ENCODE results near the gene PIGU.
"Not testable (repeated sequence)": the region's sequence is repeated elsewhere in the genome, so short reads cannot be mapped to it uniquely, and the experiment has no call there.

PIGU gene

GRCh38 chr20:34622821-34623451 is 54.0 kb downstream of the PIGU start:
- H3K27ac Mint-ChIP-seq, result peak overlapping the region; percentile 52
- H3K36me3 Mint-ChIP-seq (ENCODE audit: low read depth), result peaks cover 58% of the 10 kb centered on the region
- H3K4me3 Mint-ChIP-seq, result no peak overlapping the region
- H3K9me3 Mint-ChIP-seq, result peaks cover 3% of the 10 kb centered on the region
- DNase-seq, result no peak
- no peak for TF ChIP-seq CTCF (IDR thresholded peaks at IDR 0.05)
- H3K4me1 Mint-ChIP-seq, result peaks cover 16% of the 10 kb centered on the region
- H3K27me3 Mint-ChIP-seq (ENCODE audit: low read depth, poor library complexity), result no peaks in the 10 kb centered on the region

- H3K27ac Mint-ChIP-seq, result no peak overlapping the region
- no peaks in the 10 kb centered on the region for H3K27me3 Mint-ChIP-seq (ENCODE audit: low read depth, poor library complexity)
- no peak overlapping the region for H3K4me3 Mint-ChIP-seq
- H3K36me3 Mint-ChIP-seq (ENCODE audit: low read depth), result peaks cover 71% of the 10 kb centered on the region
- no peak for TF ChIP-seq CTCF (IDR thresholded peaks at IDR 0.05)
- no peak for DNase-seq
- H3K4me1 Mint-ChIP-seq, result peaks cover 9% of the 10 kb centered on the region
- H3K9me3 Mint-ChIP-seq, result peaks cover 10% of the 10 kb centered on the region
These were observed 55.2 kb downstream of the PIGU start for GRCh38 chr20:34621383-34622367.

- no peak overlapping the region for H3K27ac Mint-ChIP-seq
- no peaks in the 10 kb centered on the region for H3K27me3 Mint-ChIP-seq (ENCODE audit: low read depth, poor library complexity)
- H3K4me1 Mint-ChIP-seq, result peaks cover 9% of the 10 kb centered on the region
- DNase-seq, result no peak
- H3K9me3 Mint-ChIP-seq, result peaks cover 10% of the 10 kb centered on the region
- peaks cover 77% of the 10 kb centered on the region for H3K36me3 Mint-ChIP-seq (ENCODE audit: low read depth)
- no peak overlapping the region for H3K4me3 Mint-ChIP-seq
- no peak for TF ChIP-seq CTCF (IDR thresholded peaks at IDR 0.05)
These were observed 55.9 kb downstream of the PIGU start for GRCh38 chr20:34621036-34621343.

GRCh38 chr20:34618676-34619075 is 58.2 kb downstream of the PIGU start:
- Mint-ChIP-seq H3K9me3 (peaks cover 10% of the 10 kb centered on the region), H3K4me3 (no peak overlapping the region), H3K36me3 (ENCODE audit: low read depth) (peaks cover 89% of the 10 kb centered on the region), H3K27ac (no peak overlapping the region), H3K4me1 (peaks cover 9% of the 10 kb centered on the region), H3K27me3 (ENCODE audit: low read depth, poor library complexity) (no peaks in the 10 kb centered on the region)
- no peak for DNase-seq
- TF ChIP-seq CTCF (IDR thresholded peaks at IDR 0.05), result no peak

- Mint-ChIP-seq H3K36me3 (ENCODE audit: low read depth) (peaks cover 91% of the 10 kb centered on the region), H3K9me3 (peaks cover 10% of the 10 kb centered on the region)
- H3K27ac Mint-ChIP-seq; H3K4me3 Mint-ChIP-seq; H3K4me1 Mint-ChIP-seq; H3K27me3 Mint-ChIP-seq (ENCODE audit: low read depth, poor library complexity); DNase-seq: not testable (repeated sequence)
These were observed 60.0 kb downstream of the PIGU start for GRCh38 chr20:34616913-34617312.

- TF ChIP-seq CTCF (IDR thresholded peaks at IDR 0.05), result no peak
- DNase-seq, result no peak
- Mint-ChIP-seq H3K27me3 (ENCODE audit: low read depth, poor library complexity) (no peaks in the 10 kb centered on the region), H3K4me3 (no peak overlapping the region), H3K4me1 (peaks cover 9% of the 10 kb centered on the region), H3K36me3 (ENCODE audit: low read depth) (peaks cover 86% of the 10 kb centered on the region), H3K27ac (no peak overlapping the region), H3K9me3 (peaks cover 10% of the 10 kb centered on the region)
These were observed 61.4 kb downstream of the PIGU start for GRCh38 chr20:34615477-34615876.

- H3K4me3 Mint-ChIP-seq; DNase-seq; H3K27ac Mint-ChIP-seq; H3K9me3 Mint-ChIP-seq; H3K27me3 Mint-ChIP-seq (ENCODE audit: low read depth, poor library complexity); H3K4me1 Mint-ChIP-seq: not testable (repeated sequence)
- peaks cover 90% of the 10 kb centered on the region for H3K36me3 Mint-ChIP-seq (ENCODE audit: low read depth)
These were observed 64.9 kb downstream of the PIGU start for GRCh38 chr20:34611976-34612375.
